Subcutaneous adipose tissue (tissue), 4 donors: ENCODE measurements around the gene TGM4. TPM values are rescaled to one million over a fixed set of nuclear protein-coding genes. Genes with fewer than 3 reads are reported as not detected.

Experiments
- CTCF ChIP-seq: fragments of 450-650 bp; IDR thresholded peaks from one replicate; pipeline ENCODE4 v1.5.1; 2016; ENCODE audit warnings: low read depth, mild to moderate bottlenecking, control low read depth, antibody characterized with exemption, moderate library complexity
- total RNA-seq, 4 donors: library from RNA; depleted of rRNA; stranded (reverse); fragments of >200 nt; gene quantifications; one replicate each; pipeline ENCODE4 v1.1.0, GENCODE V29; 2016

TGM4 gene
- total RNA-seq, 4 donors from 2014 or later = not detected

- no peak for TF ChIP-seq CTCF
Observed at GRCh38 chr3:44883213-44883955, 9.0 kb downstream of the TGM4 start.

- no peak for TF ChIP-seq CTCF
Observed at GRCh38 chr3:44883999-44884431, 9.6 kb downstream of the TGM4 start.

- no peak for TF ChIP-seq CTCF
Observed at GRCh38 chr3:44885618-44886017, 11.2 kb downstream of the TGM4 start.

DNA sequence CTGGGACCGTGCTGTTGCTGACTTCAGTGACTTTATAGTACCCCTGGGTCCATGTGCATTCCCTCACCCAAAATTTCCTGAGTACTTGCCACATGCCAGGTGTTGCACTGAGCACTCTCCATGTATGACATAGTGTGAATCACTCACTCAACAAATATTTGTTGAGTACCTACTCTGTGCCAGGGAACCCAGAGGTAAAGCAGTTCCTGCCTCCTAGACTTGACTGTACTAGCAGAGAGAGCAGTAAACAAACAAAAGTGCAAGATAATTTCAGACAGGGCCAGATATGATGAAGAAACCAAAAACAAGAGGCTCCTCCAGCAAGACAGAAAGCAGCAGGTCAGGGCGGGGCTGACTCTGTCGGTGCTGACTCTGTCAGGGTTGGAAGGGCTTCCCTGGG, 12.2 kb downstream of the TGM4 start:
- TF ChIP-seq CTCF = no peak

- no peak for TF ChIP-seq CTCF
Observed at GRCh38 chr3:44887101-44887500, 12.7 kb downstream of the TGM4 start.

GRCh38 chr3:44890258-44890657, 15.8 kb downstream of the TGM4 start:
- no peak for TF ChIP-seq CTCF

- TF ChIP-seq CTCF = no peak
Observed at GRCh38 chr3:44890852-44891251, 16.4 kb downstream of the TGM4 start.
